Activated CD4-positive, alpha-beta T cell treated with anti-CD3 and anti-CD28 coated beads, Interleukin-2, amount 10 ng/mL, durations not matched to agents 24 days and 14 days (primary cell): ENCODE measurements around the gene WDR33. TPM values are rescaled to one million over a fixed set of nuclear protein-coding genes. Genes with fewer than 3 reads are reported as not detected.
"Not testable (repeated sequence)": the region's sequence is repeated elsewhere in the genome, so short reads cannot be mapped to it uniquely, and the experiment has no call there.

ENCODE experiments used
- DNase-seq: peaks from one replicate; pipeline ENCODE4 v3.0.0; 2022
- H3K27ac Mint-ChIP-seq: one replicate; pipeline ENCODE4 v1.8.0; 2022; ENCODE audit warnings: mild to moderate bottlenecking, mixed read lengths
- H3K27me3 Mint-ChIP-seq: one replicate; pipeline ENCODE4 v1.8.0; 2022; ENCODE audit warnings: mixed read lengths
- H3K36me3 Mint-ChIP-seq: one replicate; pipeline ENCODE4 v1.8.0; 2022; ENCODE audit warnings: low read depth, mild to moderate bottlenecking, mixed read lengths
- H3K4me1 Mint-ChIP-seq: one replicate; pipeline ENCODE4 v1.8.0; 2021; ENCODE audit warnings: mixed read lengths
- H3K4me3 Mint-ChIP-seq: one replicate; pipeline ENCODE4 v1.8.0; 2022; ENCODE audit warnings: mild to moderate bottlenecking, moderate library complexity, mixed read lengths
- H3K9me3 Mint-ChIP-seq: one replicate; pipeline ENCODE4 v1.8.0; 2021; ENCODE audit warnings: mixed read lengths
- intact Hi-C: fragments of 100-400 bp; cut with micrococcal nuclease; formaldehyde crosslinking; loops from one replicate; pipeline ENCODE4 v1.15.1; 2023
- total RNA-seq: library from RNA; stranded (reverse); gene quantifications from 2 replicates; pipeline ENCODE4 v1.2.3, GENCODE V29; 2022

Gene WDR33
- total RNA-seq, 1 donor from 2014 or later: 79.5 TPM

DNA sequence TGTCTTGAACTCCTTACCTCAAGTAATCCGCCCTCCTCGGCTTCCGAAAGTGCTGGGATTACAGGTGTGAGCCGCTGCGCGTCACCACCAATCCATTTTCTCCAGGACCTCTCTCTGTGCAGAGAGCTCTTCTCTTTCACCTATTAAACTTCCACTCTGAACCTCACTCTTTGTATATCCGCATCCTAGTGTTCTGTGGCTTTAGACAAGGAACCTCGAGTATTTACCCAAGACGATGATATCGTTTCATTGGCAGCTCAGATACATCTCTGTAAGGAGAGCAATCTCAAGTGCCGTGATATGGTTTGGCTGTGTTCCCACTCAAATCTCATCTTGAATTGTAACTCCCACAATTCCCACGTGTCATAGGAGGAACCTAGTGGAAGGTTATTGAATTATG lies 15.1 kb upstream of the WDR33 start:
- no peak for DNase-seq
- H3K36me3 Mint-ChIP-seq: peaks cover 14% of the 10 kb centered on the region
- peaks cover 16% of the 10 kb centered on the region for H3K4me1 Mint-ChIP-seq
- peaks cover 2% of the 10 kb centered on the region for H3K27me3 Mint-ChIP-seq
- peaks cover 14% of the 10 kb centered on the region for H3K9me3 Mint-ChIP-seq
- intact Hi-C loops: no loop called here
- H3K27ac Mint-ChIP-seq: no peak overlapping the region
- no peak overlapping the region for H3K4me3 Mint-ChIP-seq

GRCh38 chr2:127820080-127820668 lies 9.2 kb upstream of the WDR33 start:
- peaks cover 16% of the 10 kb centered on the region for H3K27me3 Mint-ChIP-seq
- peaks cover 10% of the 10 kb centered on the region for H3K9me3 Mint-ChIP-seq
- H3K4me1 Mint-ChIP-seq: no peaks in the 10 kb centered on the region
- no peaks in the 10 kb centered on the region for H3K36me3 Mint-ChIP-seq
- intact Hi-C loops: no loop called here
- no peak overlapping the region for H3K27ac Mint-ChIP-seq
- no peak overlapping the region for H3K4me3 Mint-ChIP-seq
- DNase-seq: no peak

GRCh38 chr2:127818794-127819425 lies 7.9 kb upstream of the WDR33 start:
- no peak overlapping the region for H3K4me3 Mint-ChIP-seq
- no peaks in the 10 kb centered on the region for H3K4me1 Mint-ChIP-seq
- H3K27me3 Mint-ChIP-seq: peaks cover 16% of the 10 kb centered on the region
- intact Hi-C loops: no loop called here
- H3K27ac Mint-ChIP-seq: no peak overlapping the region
- H3K36me3 Mint-ChIP-seq: no peaks in the 10 kb centered on the region
- DNase-seq: no peak
- H3K9me3 Mint-ChIP-seq: peaks cover 10% of the 10 kb centered on the region

GRCh38 chr2:127818241-127818640 lies 7.3 kb upstream of the WDR33 start:
- H3K9me3 Mint-ChIP-seq: peaks cover 10% of the 10 kb centered on the region
- no peaks in the 10 kb centered on the region for H3K4me1 Mint-ChIP-seq
- H3K36me3 Mint-ChIP-seq: no peaks in the 10 kb centered on the region
- DNase-seq: no peak
- no peak overlapping the region for H3K27ac Mint-ChIP-seq
- no peak overlapping the region for H3K4me3 Mint-ChIP-seq
- intact Hi-C loops: no loop called here
- peaks cover 16% of the 10 kb centered on the region for H3K27me3 Mint-ChIP-seq

- Mint-ChIP-seq H3K27ac (no peak overlapping the region), H3K27me3 (peaks cover 16% of the 10 kb centered on the region), H3K9me3 (no peaks in the 10 kb centered on the region), H3K4me3 (no peak overlapping the region), H3K36me3 (peaks cover 8% of the 10 kb centered on the region), H3K4me1 (peaks cover 14% of the 10 kb centered on the region)
- intact Hi-C loops: loop anchor here (5.0 kb wide), 1 partner anchor 427 kb away; the partner anchor contains the start of gene MAP3K2
- DNase-seq: no peak
These were observed 3.7 kb upstream of the WDR33 start for GRCh38 chr2:127814677-127815076.

DNA sequence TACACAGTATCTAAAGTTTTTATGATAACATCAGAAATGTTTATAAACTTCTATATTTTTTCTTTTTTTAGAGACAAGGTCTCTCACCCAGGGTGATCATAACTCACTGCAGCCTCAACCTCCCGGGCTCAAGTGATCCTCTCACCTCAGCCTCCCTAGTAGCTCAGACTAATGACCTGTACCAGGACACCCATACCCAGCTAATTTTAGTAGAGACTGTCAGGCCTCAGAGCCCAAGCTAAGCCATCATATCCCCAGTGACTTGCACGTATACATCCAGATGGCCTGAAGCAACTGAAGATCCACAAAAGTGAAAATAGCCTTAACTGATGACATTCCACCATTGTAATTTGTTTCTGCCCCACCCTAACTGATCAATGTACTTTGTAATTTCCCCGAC lies 1.5 kb upstream of the WDR33 start:
- H3K9me3 Mint-ChIP-seq, DNase-seq, H3K27me3 Mint-ChIP-seq: not testable (repeated sequence)
- Mint-ChIP-seq H3K4me1 (peaks cover 27% of the 10 kb centered on the region), H3K36me3 (peaks cover 14% of the 10 kb centered on the region), H3K4me3 (peak overlapping the region; percentile 86), H3K27ac (peak overlapping the region; percentile 1)
- intact Hi-C loops: loop anchor here (5.0 kb wide), 1 partner anchor 425 kb away; the partner anchor contains the start of gene MAP3K2

DNA sequence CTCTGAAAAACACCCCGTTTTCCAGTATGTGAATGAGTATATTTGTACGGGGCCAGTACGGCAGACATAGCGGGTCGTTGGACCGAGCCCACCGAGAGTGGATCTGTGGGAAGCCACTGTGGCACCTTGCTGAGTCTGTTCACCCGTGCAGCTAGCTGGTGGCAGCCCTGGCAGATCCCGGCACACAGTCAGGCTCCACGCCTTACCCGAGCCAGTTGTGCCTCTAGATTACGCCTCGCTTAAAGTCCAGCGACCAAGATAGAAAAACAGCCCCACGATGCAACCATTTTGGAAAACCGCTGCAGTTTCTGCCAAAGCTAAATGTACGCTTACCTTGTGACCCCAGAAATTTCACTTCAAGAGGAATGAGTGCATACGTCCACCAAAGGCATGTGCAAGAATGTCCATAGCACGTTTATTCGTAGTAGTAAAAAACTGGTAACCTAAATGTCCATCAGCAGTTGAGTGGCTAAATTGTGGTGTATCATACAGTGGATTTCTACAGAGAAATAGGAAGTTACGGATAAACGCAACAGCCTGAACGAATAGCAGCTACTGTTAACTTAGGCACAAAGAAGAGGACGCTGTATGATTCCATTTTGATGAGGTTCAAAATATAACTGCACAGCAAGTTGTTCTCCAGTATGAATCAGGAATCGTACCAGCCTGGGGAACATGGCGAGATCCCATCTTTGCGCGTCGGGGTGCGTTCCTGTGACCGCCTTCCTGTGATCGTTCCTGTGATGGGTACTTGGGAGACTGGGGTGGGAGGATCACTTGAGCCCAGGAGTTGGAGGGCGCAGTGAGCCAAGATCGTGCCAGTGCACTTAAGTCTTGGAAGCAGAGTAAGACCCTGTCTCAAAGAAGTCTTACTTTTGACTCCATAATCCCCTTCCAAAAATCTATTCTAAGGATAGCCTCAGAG lies 688 bp upstream of the WDR33 start:
- Mint-ChIP-seq H3K9me3 (no peaks in the 10 kb centered on the region), H3K4me1 (peaks cover 30% of the 10 kb centered on the region), H3K4me3 (peak overlapping the region; percentile 86), H3K36me3 (peaks cover 17% of the 10 kb centered on the region), H3K27ac (peak overlapping the region; percentile 98), H3K27me3 (peaks cover 3% of the 10 kb centered on the region)
- no peak for DNase-seq
- intact Hi-C loops: loop anchor here (1.0 to 5.0 kb wide), 7 partner anchors 19 to 424 kb away; partner anchors contain the start of genes IWS1, MAP3K2, POLR2D and SFT2D3

DNA sequence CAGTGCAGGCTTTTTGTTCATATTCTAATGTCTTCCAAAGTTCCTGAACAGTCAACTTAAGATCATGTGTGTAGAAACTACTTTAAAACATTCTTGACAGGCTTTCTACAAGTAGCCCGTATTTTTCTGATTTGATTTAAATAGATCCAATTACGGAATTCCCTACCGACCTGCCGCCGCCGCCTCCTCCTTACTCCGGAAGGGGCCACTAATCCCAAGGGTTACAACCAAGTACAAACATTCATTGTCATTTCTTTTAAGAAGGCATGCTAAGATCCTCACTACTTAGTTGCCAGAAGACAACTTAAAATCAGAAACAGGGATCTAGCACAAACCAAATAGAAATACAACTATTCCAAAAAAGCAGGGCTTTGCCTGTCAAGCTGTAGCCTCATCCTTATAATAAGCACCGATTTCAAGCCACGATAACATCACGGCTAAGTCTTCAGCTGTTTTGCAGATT lies 784 bp downstream of the WDR33 start:
- peaks cover 1% of the 10 kb centered on the region for H3K27me3 Mint-ChIP-seq
- no peak for DNase-seq
- intact Hi-C loops: loop anchor here (2.0 to 5.0 kb wide), 4 partner anchors 217 to 423 kb away; partner anchors contain the start of genes IWS1, MAP3K2 and UGGT1
- H3K27ac Mint-ChIP-seq: peak overlapping the region; percentile 98
- peaks cover 23% of the 10 kb centered on the region for H3K36me3 Mint-ChIP-seq
- peak overlapping the region; percentile 86 for H3K4me3 Mint-ChIP-seq
- no peaks in the 10 kb centered on the region for H3K9me3 Mint-ChIP-seq
- peaks cover 34% of the 10 kb centered on the region for H3K4me1 Mint-ChIP-seq

GRCh38 chr2:127807678-127808353 lies 3.2 kb downstream of the WDR33 start:
- H3K9me3 Mint-ChIP-seq: no peaks in the 10 kb centered on the region
- DNase-seq: no peak
- H3K27ac Mint-ChIP-seq: peak overlapping the region; percentile 61
- peaks cover 38% of the 10 kb centered on the region for H3K4me1 Mint-ChIP-seq
- peak overlapping the region; percentile 79 for H3K4me3 Mint-ChIP-seq
- H3K36me3 Mint-ChIP-seq: peaks cover 25% of the 10 kb centered on the region
- H3K27me3 Mint-ChIP-seq: no peaks in the 10 kb centered on the region
- intact Hi-C loops: loop anchor here (2.0 kb wide), 1 partner anchor 37 kb away; no protein-coding TSS in a partner anchor

- Mint-ChIP-seq H3K36me3 (peaks cover 25% of the 10 kb centered on the region), H3K4me1 (peaks cover 37% of the 10 kb centered on the region)
- H3K4me3 Mint-ChIP-seq, DNase-seq, H3K27ac Mint-ChIP-seq, H3K9me3 Mint-ChIP-seq, intact Hi-C loops, H3K27me3 Mint-ChIP-seq: not testable (repeated sequence)
These were observed 4.1 kb downstream of the WDR33 start for GRCh38 chr2:127806860-127807259.

DNA sequence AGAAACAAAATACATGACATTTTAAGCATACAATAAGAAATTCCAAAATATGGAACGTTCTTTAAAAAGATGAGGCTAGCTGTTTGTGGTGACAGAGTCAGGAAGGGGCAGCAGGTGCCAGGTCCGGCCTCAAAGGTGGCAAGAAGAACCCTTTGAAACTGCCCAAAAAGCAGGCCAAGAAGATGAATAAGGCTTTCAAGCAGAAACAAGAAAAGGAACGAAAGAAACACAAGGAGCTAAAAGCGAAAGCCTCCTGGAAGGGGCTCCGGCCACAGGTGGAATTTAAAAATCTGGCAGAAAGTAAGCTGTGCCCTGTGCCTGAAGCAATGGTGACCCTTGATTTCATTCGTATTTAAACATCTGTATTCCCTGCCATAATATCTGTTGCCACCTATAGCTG lies 5.5 kb downstream of the WDR33 start:
- peaks cover 36% of the 10 kb centered on the region for H3K4me1 Mint-ChIP-seq

DNA sequence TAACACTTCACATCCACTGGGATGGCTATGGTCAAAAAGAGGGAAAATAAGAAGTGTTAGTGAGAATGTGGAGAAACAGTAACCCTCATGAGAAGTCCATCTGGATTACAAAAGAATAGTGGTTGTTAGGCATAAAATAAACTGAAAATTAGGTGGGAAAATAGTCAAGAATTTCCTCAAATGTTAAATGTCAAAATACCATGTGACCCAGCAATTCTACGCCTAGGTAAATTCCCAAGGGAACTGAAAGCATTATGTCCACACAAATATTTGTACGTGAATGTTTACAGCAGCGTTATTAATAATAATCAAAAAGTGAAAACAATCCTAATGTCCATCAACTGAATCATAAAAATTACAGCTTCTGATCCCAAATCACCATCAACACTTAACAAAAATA lies 11.0 kb downstream of the WDR33 start:
- Mint-ChIP-seq H3K9me3 (no peaks in the 10 kb centered on the region), H3K27me3 (no peaks in the 10 kb centered on the region), H3K27ac (no peak overlapping the region), H3K4me3 (no peak overlapping the region), H3K36me3 (peaks cover 35% of the 10 kb centered on the region), H3K4me1 (peaks cover 27% of the 10 kb centered on the region)
- DNase-seq: no peak
- intact Hi-C loops: no loop called here

More for the DNA sequence above, 5.5 kb downstream of the WDR33 start:
- Mint-ChIP-seq H3K9me3 (no peaks in the 10 kb centered on the region), H3K4me3 (no peak overlapping the region), H3K36me3 (peaks cover 32% of the 10 kb centered on the region), H3K27me3 (no peaks in the 10 kb centered on the region), H3K27ac (no peak overlapping the region)
- no peak for DNase-seq
- intact Hi-C loops: no loop called here

DNA sequence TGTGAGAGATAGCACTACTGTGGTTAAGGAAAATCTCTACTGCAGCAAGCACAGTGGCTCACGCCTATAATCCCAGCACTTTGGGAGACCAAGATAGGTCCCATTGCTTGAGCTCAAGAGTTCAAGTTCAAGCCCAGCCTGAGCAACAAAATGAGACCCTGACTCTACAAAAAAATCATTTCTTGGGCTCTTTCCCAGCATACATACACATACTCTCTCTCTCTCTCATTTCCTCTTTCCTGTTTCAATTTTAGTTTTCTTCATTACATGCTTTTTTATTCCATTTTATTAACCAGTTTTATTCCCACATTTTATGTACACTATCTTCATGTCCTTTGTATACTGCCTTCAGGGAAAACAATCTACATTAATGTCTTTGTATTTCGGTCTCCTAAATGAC lies 14.6 kb downstream of the WDR33 start:
- Mint-ChIP-seq H3K27me3 (no peaks in the 10 kb centered on the region), H3K36me3 (peaks cover 40% of the 10 kb centered on the region), H3K9me3 (no peaks in the 10 kb centered on the region), H3K27ac (peak overlapping the region; percentile 72), H3K4me1 (peaks cover 23% of the 10 kb centered on the region), H3K4me3 (no peak overlapping the region)
- intact Hi-C loops: no loop called here
- no peak for DNase-seq
